Measurements from ENCODE around the gene AIG1. TPM values are rescaled to one million over a fixed set of nuclear protein-coding genes. Genes with fewer than 3 reads are reported as not detected.

The AIG1 gene
- total RNA-seq, 3 donors from 2014 or later (not counting 1 experiment from before 2014, with no cell fraction given): 5.6 to 8.9 (median 6.2) TPM

- Mint-ChIP-seq H3K27ac (no peak overlapping the region), H3K36me3 (no peaks in the 10 kb centered on the region), H3K4me1 (no peaks in the 10 kb centered on the region)
Observed at GRCh38 chr6:143346004-143346403, 285.3 kb downstream of the AIG1 start.

GRCh38 chr6:143348531-143348930 lies 287.8 kb downstream of the AIG1 start:
- WGBS (ENCODE audit: insufficient coverage): no CpG with 5 or more reads among the region's 1 CpG
- Mint-ChIP-seq H3K36me3 (no peaks in the 10 kb centered on the region), H3K4me3 (no peak overlapping the region), H3K27ac (no peak overlapping the region), H3K27me3 (ENCODE audit: low read depth in 2 of 2) (no peaks in the 10 kb centered on the region), H3K9me3 (no peaks in the 10 kb centered on the region), H3K4me1 (no peaks in the 10 kb centered on the region)
- H3K4me3 ChIP-seq (ENCODE audit: low read length): no peak overlapping the region
- no peaks in the 10 kb centered on the region for H3K27me3 ChIP-seq (ENCODE audit: control insufficient read depth, insufficient read depth, low read length)
- DNase-seq: no peak
- H3K36me3 ChIP-seq (ENCODE audit: control insufficient read depth, insufficient read depth, low read length): no peaks in the 10 kb centered on the region
- H3K27ac ChIP-seq (ENCODE audit: low read length): no peak overlapping the region
- ATAC-seq: no peak
- H3K4me1 ChIP-seq (ENCODE audit: control insufficient read depth, insufficient read depth, low read length): no peaks in the 10 kb centered on the region
- no peak for TF ChIP-seq CTCF (IDR thresholded peaks at IDR 0.05)
- no peaks in the 10 kb centered on the region for H3K9me3 ChIP-seq (ENCODE audit: control insufficient read depth, insufficient read depth, low read length)
- intact Hi-C loops (cut with micrococcal nuclease): no loop called here

More at GRCh38 chr6:143346004-143346403, 285.3 kb downstream of the AIG1 start:
- Histone ChIP-seq H3K27ac (ENCODE audit: low read length) (no peak overlapping the region), H3K9me3 (ENCODE audit: control insufficient read depth, insufficient read depth, low read length) (no peaks in the 10 kb centered on the region), H3K27me3 (ENCODE audit: control insufficient read depth, insufficient read depth, low read length) (no peaks in the 10 kb centered on the region), H3K36me3 (ENCODE audit: control insufficient read depth, insufficient read depth, low read length) (no peaks in the 10 kb centered on the region), H3K4me3 (ENCODE audit: low read length) (no peak overlapping the region), H3K4me1 (ENCODE audit: control insufficient read depth, insufficient read depth, low read length) (no peaks in the 10 kb centered on the region)
- Mint-ChIP-seq H3K9me3 (no peaks in the 10 kb centered on the region), H3K4me3 (no peak overlapping the region), H3K27me3 (ENCODE audit: low read depth in 2 of 2) (no peaks in the 10 kb centered on the region)
- ATAC-seq (no peak), DNase-seq (no peak)
- TF ChIP-seq CTCF (IDR thresholded peaks at IDR 0.05): no peak
- intact Hi-C loops (cut with micrococcal nuclease): no loop called here

GRCh38 chr6:143349530-143349929 lies 288.8 kb downstream of the AIG1 start:
- H3K9me3 ChIP-seq (ENCODE audit: control insufficient read depth, insufficient read depth, low read length): no peaks in the 10 kb centered on the region
- intact Hi-C loops (cut with micrococcal nuclease): no loop called here
- H3K36me3 ChIP-seq (ENCODE audit: control insufficient read depth, insufficient read depth, low read length): no peaks in the 10 kb centered on the region
- H3K9me3 Mint-ChIP-seq: peaks cover 0 to 6% of the 10 kb centered on the region in 2 donors
- H3K27me3 ChIP-seq (ENCODE audit: control insufficient read depth, insufficient read depth, low read length): no peaks in the 10 kb centered on the region
- ATAC-seq: no peak
- no peak overlapping the region for H3K27ac Mint-ChIP-seq
- no peaks in the 10 kb centered on the region for H3K4me1 Mint-ChIP-seq
- H3K27me3 Mint-ChIP-seq (ENCODE audit: low read depth in 2 of 2): peaks cover 0 to 6% of the 10 kb centered on the region in 2 donors
- no peaks in the 10 kb centered on the region for H3K4me1 ChIP-seq (ENCODE audit: control insufficient read depth, insufficient read depth, low read length)
- no peak overlapping the region for H3K27ac ChIP-seq (ENCODE audit: low read length)
- H3K4me3 ChIP-seq (ENCODE audit: low read length): no peak overlapping the region
- no peak overlapping the region for H3K4me3 Mint-ChIP-seq
- no CpG with 5 or more reads among the region's 1 CpG for WGBS (ENCODE audit: insufficient coverage)
- no peak for TF ChIP-seq CTCF (IDR thresholded peaks at IDR 0.05)
- no peak for DNase-seq
- H3K36me3 Mint-ChIP-seq: peaks cover 7% of the 10 kb centered on the region

GRCh38 chr6:143356101-143356880 lies 295.6 kb downstream of the AIG1 start:
- peaks cover 13 to 21% of the 10 kb centered on the region in 2 donors for H3K27me3 Mint-ChIP-seq (ENCODE audit: low read depth in 2 of 2)
- Histone ChIP-seq H3K9me3 (ENCODE audit: control insufficient read depth, insufficient read depth, low read length) (no peaks in the 10 kb centered on the region), H3K4me3 (ENCODE audit: low read length) (no peak overlapping the region), H3K27ac (ENCODE audit: low read length) (no peak overlapping the region), H3K36me3 (ENCODE audit: control insufficient read depth, insufficient read depth, low read length) (no peaks in the 10 kb centered on the region), H3K27me3 (ENCODE audit: control insufficient read depth, insufficient read depth, low read length) (no peaks in the 10 kb centered on the region), H3K4me1 (ENCODE audit: control insufficient read depth, insufficient read depth, low read length) (no peaks in the 10 kb centered on the region)
- no peak for TF ChIP-seq CTCF (IDR thresholded peaks at IDR 0.05)
- H3K4me1 Mint-ChIP-seq: no peaks in the 10 kb centered on the region
- DNase-seq: no peak
- WGBS (ENCODE audit: insufficient coverage): 89% methylated on average over 1 of the region's 3 CpGs
- H3K27ac Mint-ChIP-seq: no peak overlapping the region
- no peak overlapping the region for H3K4me3 Mint-ChIP-seq
- intact Hi-C loops (cut with micrococcal nuclease): no loop called here
- peaks cover 4 to 10% of the 10 kb centered on the region in 2 donors for H3K9me3 Mint-ChIP-seq
- H3K36me3 Mint-ChIP-seq: peaks cover 7% of the 10 kb centered on the region
- ATAC-seq: no peak
